ENCODE data around the gene IQUB. TPM values are rescaled to one million over a fixed set of nuclear protein-coding genes. Genes with fewer than 3 reads are reported as not detected.

IQUB gene
- total RNA-seq, 2 experiments from 2014 or later: 0.07 TPM; not detected in 1

GRCh38 chr7:123455965-123456470, 78.4 kb downstream of the IQUB start:
- H3K9me3 Mint-ChIP-seq (ENCODE audit: low read depth): peaks cover 2% of the 10 kb centered on the region
- no peaks in the 10 kb centered on the region for H3K27me3 Mint-ChIP-seq
- no peak for DNase-seq
- H3K27ac Mint-ChIP-seq: no peak overlapping the region
- H3K4me3 Mint-ChIP-seq: no peak overlapping the region
- H3K4me1 Mint-ChIP-seq: no peaks in the 10 kb centered on the region
- CTCF ChIA-PET: no interaction called here
- no peak for ATAC-seq
- H3K36me3 Mint-ChIP-seq: no peaks in the 10 kb centered on the region

- Mint-ChIP-seq H3K27ac (no peak overlapping the region), H3K4me1 (no peaks in the 10 kb centered on the region), H3K4me3 (no peak overlapping the region), H3K27me3 (no peaks in the 10 kb centered on the region), H3K9me3 (ENCODE audit: low read depth) (no peaks in the 10 kb centered on the region), H3K36me3 (no peaks in the 10 kb centered on the region)
- DNase-seq: no peak
- no peak for ATAC-seq
- CTCF ChIA-PET: no interaction called here
Observed at GRCh38 chr7:123440101-123440548, 94.3 kb downstream of the IQUB start.

DNA sequence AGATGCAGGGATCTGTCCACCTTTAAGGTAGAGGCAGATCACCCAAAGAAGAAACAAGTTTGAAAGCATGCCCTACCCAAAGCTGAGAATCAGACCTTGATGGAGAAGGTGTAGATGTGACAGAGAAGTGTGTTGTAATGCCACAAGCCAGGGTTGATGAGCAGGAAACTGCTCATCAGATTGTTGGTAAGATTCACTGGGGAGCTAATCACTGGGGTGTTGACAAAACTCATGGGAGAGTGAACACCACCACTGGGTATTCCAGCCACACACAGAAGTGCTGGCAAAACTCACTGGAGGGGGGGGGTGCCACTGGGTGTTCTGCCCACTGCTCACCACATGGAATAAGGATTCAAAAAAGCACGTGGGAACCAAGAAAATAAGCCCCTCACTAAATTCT, 95.2 kb downstream of the IQUB start:
- no peaks in the 10 kb centered on the region for H3K9me3 Mint-ChIP-seq (ENCODE audit: low read depth)
- no peaks in the 10 kb centered on the region for H3K27me3 Mint-ChIP-seq
- no peaks in the 10 kb centered on the region for H3K36me3 Mint-ChIP-seq
- no peak overlapping the region for H3K4me3 Mint-ChIP-seq
- H3K4me1 Mint-ChIP-seq: no peaks in the 10 kb centered on the region
- ATAC-seq: no peak
- no peak overlapping the region for H3K27ac Mint-ChIP-seq
- DNase-seq: no peak
- CTCF ChIA-PET: no interaction called here

DNA sequence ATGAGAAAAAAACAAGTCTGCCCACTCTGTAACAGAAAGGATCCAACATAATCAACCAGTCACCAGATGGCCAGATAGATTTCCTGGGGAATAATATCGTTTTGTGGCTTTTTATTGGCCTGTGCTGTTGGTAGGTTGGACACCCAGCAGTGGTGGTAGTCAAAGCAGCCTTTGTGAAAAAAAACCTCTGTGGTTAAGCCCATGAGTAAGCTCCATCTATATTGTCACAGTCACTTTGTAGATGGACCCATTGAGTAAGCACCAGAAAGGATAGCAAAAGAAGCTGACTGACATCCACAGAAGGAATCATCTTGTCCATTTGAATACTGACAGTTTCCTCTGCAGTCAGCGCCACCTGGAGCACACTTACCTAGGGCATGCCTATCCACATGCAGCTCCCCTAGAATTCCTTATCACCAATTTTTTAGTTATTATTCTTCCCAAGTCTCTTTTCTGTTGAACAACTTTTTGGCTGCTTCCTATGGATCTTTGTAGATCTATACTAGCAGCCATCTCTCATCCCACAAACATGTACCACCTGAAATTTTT, 96.9 kb downstream of the IQUB start:
- H3K4me3 Mint-ChIP-seq: no peak overlapping the region
- H3K36me3 Mint-ChIP-seq: no peaks in the 10 kb centered on the region
- no peaks in the 10 kb centered on the region for H3K4me1 Mint-ChIP-seq
- no peak for ATAC-seq
- no peak for DNase-seq
- H3K9me3 Mint-ChIP-seq (ENCODE audit: low read depth): no peaks in the 10 kb centered on the region
- CTCF ChIA-PET: no interaction called here
- H3K27ac Mint-ChIP-seq: no peak overlapping the region
- H3K27me3 Mint-ChIP-seq: no peaks in the 10 kb centered on the region

- no peak overlapping the region for H3K4me3 Mint-ChIP-seq
- no peaks in the 10 kb centered on the region for H3K36me3 Mint-ChIP-seq
- no peaks in the 10 kb centered on the region for H3K4me1 Mint-ChIP-seq
- no peaks in the 10 kb centered on the region for H3K9me3 Mint-ChIP-seq (ENCODE audit: low read depth)
- no peaks in the 10 kb centered on the region for H3K27me3 Mint-ChIP-seq
- no peak for DNase-seq
- CTCF ChIA-PET: no interaction called here
- H3K27ac Mint-ChIP-seq: no peak overlapping the region
- no peak for ATAC-seq
Observed at GRCh38 chr7:123435080-123435700, 99.2 kb downstream of the IQUB start.

GRCh38 chr7:123433665-123434064, 100.7 kb downstream of the IQUB start:
- Mint-ChIP-seq H3K9me3 (ENCODE audit: low read depth) (no peaks in the 10 kb centered on the region), H3K4me3 (no peak overlapping the region), H3K27me3 (no peaks in the 10 kb centered on the region), H3K36me3 (no peaks in the 10 kb centered on the region), H3K27ac (no peak overlapping the region), H3K4me1 (no peaks in the 10 kb centered on the region)
- ATAC-seq (no peak), DNase-seq (no peak)
- CTCF ChIA-PET: no interaction called here

- no peak overlapping the region for H3K27ac Mint-ChIP-seq
- no peaks in the 10 kb centered on the region for H3K27me3 Mint-ChIP-seq
- DNase-seq (no peak), ATAC-seq (no peak)
- CTCF ChIA-PET: no interaction called here
- H3K36me3 Mint-ChIP-seq: no peaks in the 10 kb centered on the region
- H3K4me3 Mint-ChIP-seq: no peak overlapping the region
- no peaks in the 10 kb centered on the region for H3K4me1 Mint-ChIP-seq
- no peaks in the 10 kb centered on the region for H3K9me3 Mint-ChIP-seq (ENCODE audit: low read depth)
Observed at GRCh38 chr7:123432601-123433000, 101.8 kb downstream of the IQUB start.

GRCh38 chr7:123431075-123431614, 103.2 kb downstream of the IQUB start:
- no peaks in the 10 kb centered on the region for H3K4me1 Mint-ChIP-seq
- H3K27ac Mint-ChIP-seq: no peak overlapping the region
- no peaks in the 10 kb centered on the region for H3K27me3 Mint-ChIP-seq
- H3K9me3 Mint-ChIP-seq (ENCODE audit: low read depth): no peaks in the 10 kb centered on the region
- no peak overlapping the region for H3K4me3 Mint-ChIP-seq
- DNase-seq (no peak), ATAC-seq (no peak)
- CTCF ChIA-PET: no interaction called here
- no peaks in the 10 kb centered on the region for H3K36me3 Mint-ChIP-seq

DNA sequence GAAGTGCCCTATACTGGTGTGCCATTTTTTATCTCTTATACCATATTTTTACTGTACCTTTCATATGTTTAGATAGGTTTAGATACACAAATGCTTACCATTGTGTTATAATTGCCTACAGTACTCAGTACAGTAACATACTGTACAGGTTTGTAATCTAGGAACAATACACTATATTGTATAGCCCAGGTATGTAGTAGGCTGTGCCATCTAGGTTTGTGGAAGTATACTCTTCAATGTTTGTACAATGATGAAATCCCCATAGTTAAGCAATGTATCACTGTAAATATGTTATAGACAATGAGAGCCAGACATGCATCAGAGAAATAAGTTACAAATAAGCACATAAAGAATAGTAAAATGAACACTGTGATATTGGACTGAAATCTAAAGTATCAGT, 109.1 kb downstream of the IQUB start:
- Mint-ChIP-seq H3K27ac (no peak overlapping the region), H3K36me3 (no peaks in the 10 kb centered on the region), H3K4me1 (no peaks in the 10 kb centered on the region), H3K27me3 (no peaks in the 10 kb centered on the region), H3K4me3 (no peak overlapping the region), H3K9me3 (ENCODE audit: low read depth) (peaks cover 2% of the 10 kb centered on the region)
- DNase-seq (no peak), ATAC-seq (no peak)
- CTCF ChIA-PET: interaction anchor here (1.0 kb wide), 1 partner anchor 11 kb away, joined by 3 read pairs; no protein-coding TSS in a partner anchor

DNA sequence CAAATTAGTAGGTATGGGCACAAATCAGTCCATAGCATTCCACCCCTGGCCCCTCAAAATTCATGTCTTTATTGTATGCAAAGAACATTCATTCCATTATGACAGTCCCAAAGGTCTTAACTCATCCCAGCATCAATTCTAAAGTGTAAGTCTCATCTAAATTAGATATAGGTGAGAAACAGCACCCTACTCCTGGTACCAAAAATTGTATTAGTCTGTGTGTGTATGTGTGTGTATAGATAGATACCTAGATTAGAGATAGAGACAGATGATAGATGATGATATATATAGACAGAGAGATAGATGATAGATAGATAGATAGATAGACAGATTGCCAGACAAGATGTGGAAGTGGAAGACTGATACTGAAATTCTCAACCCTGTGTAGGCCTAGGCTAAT, 109.9 kb downstream of the IQUB start:
- Mint-ChIP-seq H3K4me1 (no peaks in the 10 kb centered on the region), H3K9me3 (ENCODE audit: low read depth) (peaks cover 2% of the 10 kb centered on the region), H3K36me3 (no peaks in the 10 kb centered on the region), H3K4me3 (no peak overlapping the region), H3K27me3 (no peaks in the 10 kb centered on the region), H3K27ac (no peak overlapping the region)
- CTCF ChIA-PET: interaction anchor here (1.0 kb wide), 1 partner anchor 10 kb away, joined by 3 read pairs; no protein-coding TSS in a partner anchor
- DNase-seq: no peak
- ATAC-seq: no peak

DNA sequence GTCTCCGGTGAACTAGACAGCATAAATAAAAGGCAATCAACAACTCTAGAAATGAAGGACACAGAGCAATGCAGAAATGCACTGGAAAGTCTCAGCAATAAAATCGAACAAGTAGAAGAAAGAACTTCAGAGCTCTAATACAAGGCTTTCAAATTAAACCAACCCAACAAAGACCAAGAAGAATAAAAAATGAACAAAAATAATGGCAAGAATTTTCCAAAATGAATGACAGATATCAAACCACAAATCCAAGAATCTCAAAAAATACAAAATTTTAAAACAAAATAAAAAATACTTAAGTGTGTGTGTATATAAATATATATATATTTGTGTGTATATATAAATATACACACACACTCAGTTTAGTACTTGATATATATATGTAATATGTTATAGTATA, 110.8 kb downstream of the IQUB start:
- H3K36me3 Mint-ChIP-seq: no peaks in the 10 kb centered on the region
- H3K27ac Mint-ChIP-seq: no peak overlapping the region
- no peaks in the 10 kb centered on the region for H3K27me3 Mint-ChIP-seq
- DNase-seq: no peak
- no peaks in the 10 kb centered on the region for H3K4me1 Mint-ChIP-seq
- CTCF ChIA-PET: no interaction called here
- no peak for ATAC-seq
- H3K4me3 Mint-ChIP-seq: no peak overlapping the region
- peaks cover 4% of the 10 kb centered on the region for H3K9me3 Mint-ChIP-seq (ENCODE audit: low read depth)

GRCh38 chr7:123417580-123417979, 116.8 kb downstream of the IQUB start:
- peaks cover 2% of the 10 kb centered on the region for H3K9me3 Mint-ChIP-seq (ENCODE audit: low read depth)
- no peaks in the 10 kb centered on the region for H3K27me3 Mint-ChIP-seq
- H3K36me3 Mint-ChIP-seq: no peaks in the 10 kb centered on the region
- CTCF ChIA-PET: no interaction called here
- no peaks in the 10 kb centered on the region for H3K4me1 Mint-ChIP-seq
- no peak overlapping the region for H3K4me3 Mint-ChIP-seq
- ATAC-seq (no peak), DNase-seq (no peak)
- H3K27ac Mint-ChIP-seq: no peak overlapping the region

- H3K4me1 Mint-ChIP-seq: no peaks in the 10 kb centered on the region
- H3K36me3 Mint-ChIP-seq: no peaks in the 10 kb centered on the region
- H3K4me3 Mint-ChIP-seq: no peak overlapping the region
- H3K27me3 Mint-ChIP-seq: no peaks in the 10 kb centered on the region
- CTCF ChIA-PET: no interaction called here
- H3K27ac Mint-ChIP-seq: no peak overlapping the region
- DNase-seq (no peak), ATAC-seq (no peak)
- H3K9me3 Mint-ChIP-seq (ENCODE audit: low read depth): peaks cover 2% of the 10 kb centered on the region
Observed at GRCh38 chr7:123415625-123416024, 118.8 kb downstream of the IQUB start.

DNA sequence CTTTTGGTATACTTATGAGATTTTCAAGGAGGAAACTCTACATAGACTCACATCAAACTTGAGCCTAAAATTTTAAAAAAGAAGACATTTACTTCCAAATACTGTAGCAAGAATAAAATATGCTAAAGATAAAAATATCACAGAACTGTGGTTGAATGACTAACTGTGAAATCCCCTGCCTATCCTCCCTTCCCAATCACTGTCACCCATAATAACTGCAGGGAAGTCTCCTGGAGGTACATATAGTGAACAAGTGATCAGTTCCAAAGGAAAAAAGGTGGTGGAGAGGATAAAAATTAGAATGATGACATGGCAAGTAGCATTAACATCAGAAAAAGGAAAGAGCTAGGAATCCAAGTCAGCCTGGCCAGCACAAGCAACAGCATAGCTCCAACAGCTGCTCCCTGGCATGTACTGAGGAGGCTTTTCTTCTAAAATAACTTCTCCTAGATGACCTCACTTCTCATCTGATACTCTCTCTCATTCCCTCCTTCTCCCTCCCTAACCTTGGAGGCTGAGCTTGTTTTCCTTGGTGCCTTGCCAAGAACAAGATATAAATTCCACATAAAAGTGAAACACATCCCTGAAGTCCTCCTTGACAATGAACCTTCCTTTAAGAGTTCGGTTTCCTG, 124.0 kb downstream of the IQUB start:
- no peaks in the 10 kb centered on the region for H3K4me1 Mint-ChIP-seq
- H3K27ac Mint-ChIP-seq: no peak overlapping the region
- CTCF ChIA-PET: no interaction called here
- no peaks in the 10 kb centered on the region for H3K27me3 Mint-ChIP-seq
- no peaks in the 10 kb centered on the region for H3K36me3 Mint-ChIP-seq
- ATAC-seq (no peak), DNase-seq (no peak)
- H3K9me3 Mint-ChIP-seq (ENCODE audit: low read depth): no peaks in the 10 kb centered on the region
- H3K4me3 Mint-ChIP-seq: no peak overlapping the region
